D721Med (cell line): ENCODE data around the gene THSD7B.

ENCODE experiments used
- DNase-seq: peaks from one replicate; pipeline ENCODE4 v3.0.0; 2011; ENCODE audit warnings: low spot score; ENCODE audit not compliant: insufficient read length
- FAIRE-seq: peaks from 2 replicates; lab custom pipeline; 2011; peaks lifted over from hg19 to GRCh38; lab: Jason Lieb, UNC
- TF ChIP-seq, protein P1 (sequence below): IDR thresholded peaks from 2 replicates; pipeline ENCODE4 v1.5.1; 2012; ENCODE audit warnings: mild to moderate bottlenecking, control low read depth; ENCODE audit not compliant: insufficient read depth; ENCODE audit errors: missing control alignments

The THSD7B gene

DNA sequence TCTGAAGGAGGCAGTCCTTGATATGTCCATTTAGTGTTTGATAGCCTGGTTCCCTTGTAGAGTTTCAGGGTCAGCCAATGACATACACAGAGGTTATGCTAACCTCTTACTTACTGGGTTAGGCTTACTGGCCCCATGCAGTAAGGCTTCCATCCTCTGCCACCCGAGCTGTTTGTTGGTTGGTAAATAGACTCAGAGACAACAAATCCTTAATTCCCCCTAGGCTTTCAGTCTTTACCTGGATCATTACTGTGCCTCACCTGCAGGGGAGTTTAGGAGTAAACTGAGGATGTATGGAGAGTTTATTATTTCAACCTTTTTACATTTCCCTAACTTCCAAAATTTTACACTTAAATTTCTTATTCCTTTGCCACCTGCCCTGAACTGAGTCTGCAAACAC, 746.2 kb downstream of the THSD7B start:
- DNase-seq (no peak), FAIRE-seq (no peak)
- TF ChIP-seq, protein P1, sequence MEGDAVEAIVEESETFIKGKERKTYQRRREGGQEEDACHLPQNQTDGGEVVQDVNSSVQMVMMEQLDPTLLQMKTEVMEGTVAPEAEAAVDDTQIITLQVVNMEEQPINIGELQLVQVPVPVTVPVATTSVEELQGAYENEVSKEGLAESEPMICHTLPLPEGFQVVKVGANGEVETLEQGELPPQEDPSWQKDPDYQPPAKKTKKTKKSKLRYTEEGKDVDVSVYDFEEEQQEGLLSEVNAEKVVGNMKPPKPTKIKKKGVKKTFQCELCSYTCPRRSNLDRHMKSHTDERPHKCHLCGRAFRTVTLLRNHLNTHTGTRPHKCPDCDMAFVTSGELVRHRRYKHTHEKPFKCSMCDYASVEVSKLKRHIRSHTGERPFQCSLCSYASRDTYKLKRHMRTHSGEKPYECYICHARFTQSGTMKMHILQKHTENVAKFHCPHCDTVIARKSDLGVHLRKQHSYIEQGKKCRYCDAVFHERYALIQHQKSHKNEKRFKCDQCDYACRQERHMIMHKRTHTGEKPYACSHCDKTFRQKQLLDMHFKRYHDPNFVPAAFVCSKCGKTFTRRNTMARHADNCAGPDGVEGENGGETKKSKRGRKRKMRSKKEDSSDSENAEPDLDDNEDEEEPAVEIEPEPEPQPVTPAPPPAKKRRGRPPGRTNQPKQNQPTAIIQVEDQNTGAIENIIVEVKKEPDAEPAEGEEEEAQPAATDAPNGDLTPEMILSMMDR = no peak

DNA sequence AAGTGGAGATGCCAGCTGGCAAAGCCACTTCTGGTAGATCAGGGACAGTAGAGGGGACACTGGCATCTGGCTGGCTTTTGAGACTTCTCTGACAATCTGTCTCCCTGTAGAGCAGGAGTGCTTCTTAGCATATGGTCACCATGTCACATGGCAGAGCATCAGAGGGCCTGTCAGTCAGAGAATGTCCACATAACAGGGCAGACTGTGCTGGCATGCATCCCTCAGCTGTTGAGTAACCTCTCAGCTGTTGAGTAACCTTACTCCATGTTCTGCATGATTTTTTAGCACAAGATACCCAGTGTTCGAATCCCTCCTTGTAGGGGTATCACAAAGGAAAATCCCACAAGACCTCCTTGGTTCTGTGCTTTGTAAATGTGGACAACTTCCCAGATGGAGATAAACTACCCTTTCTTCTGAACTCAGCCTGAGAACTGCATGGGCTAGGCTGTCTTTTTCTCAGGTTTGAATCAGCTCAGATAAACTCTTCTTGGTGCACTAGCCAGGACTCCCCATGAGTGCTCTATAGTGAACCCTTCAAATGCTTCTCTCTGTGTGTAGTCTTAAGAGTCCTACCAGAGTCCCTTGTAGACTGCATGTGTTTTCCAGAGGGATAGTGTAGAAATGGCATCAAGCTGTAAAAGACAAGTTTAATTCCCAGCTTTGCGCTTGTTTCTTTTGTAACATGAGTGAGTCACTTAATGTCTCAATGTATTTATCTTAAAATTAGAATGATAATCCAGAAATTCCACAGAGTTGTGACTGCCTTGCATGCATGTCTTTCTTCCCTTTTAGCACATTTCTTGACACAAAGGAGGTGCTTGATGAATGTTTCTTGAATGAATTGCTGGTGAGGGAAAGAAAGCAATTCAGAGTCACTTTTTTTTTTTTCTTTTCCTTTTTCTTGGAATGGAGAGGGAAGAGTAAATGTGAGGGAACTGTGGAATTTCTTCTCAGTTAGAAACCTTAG, 756.6 kb downstream of the THSD7B start:
- FAIRE-seq = no peak
- TF ChIP-seq, protein P1 = no peak
- no peak for DNase-seq

DNA sequence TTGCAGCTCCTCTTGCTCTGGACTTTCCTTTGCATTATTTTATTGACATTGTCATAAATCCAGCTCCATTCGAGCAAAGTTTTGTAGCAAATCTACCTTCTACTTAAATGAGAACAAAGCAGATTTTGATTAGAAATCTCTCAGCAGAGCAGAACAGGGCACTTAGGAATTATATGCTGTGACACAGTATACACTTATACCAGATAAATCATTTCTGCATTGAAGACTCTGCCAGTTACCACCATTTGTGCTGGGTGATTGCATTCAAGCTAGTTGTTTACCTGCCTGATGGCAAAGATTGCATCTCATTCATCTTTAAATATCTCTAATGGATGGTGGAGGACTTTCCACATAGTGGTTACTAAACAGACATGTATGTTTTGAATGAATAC, 757.3 kb downstream of the THSD7B start:
- DNase-seq (no peak), FAIRE-seq (no peak)
- TF ChIP-seq, protein P1 = no peak

DNA sequence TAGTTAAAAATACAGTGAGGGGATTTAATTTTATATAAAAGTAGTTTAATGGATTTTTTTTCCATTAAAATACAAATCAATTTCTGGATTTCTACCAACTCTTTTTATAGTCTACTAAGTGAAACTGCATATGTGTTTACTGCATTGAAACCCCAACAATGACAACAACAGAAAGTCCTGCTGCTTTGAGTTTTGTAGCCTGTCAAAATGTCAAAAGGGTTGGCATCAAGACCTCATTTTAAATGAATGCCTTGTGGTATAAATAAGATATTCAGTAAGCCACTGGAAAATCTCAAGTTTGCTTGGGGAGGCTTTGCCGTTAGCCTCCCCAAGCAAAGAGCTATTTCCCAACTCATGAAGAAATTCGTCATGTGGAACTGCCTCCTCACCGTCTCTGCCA, 758.6 kb downstream of the THSD7B start:
- TF ChIP-seq, protein P1 = no peak
- DNase-seq (no peak), FAIRE-seq (no peak)

DNA sequence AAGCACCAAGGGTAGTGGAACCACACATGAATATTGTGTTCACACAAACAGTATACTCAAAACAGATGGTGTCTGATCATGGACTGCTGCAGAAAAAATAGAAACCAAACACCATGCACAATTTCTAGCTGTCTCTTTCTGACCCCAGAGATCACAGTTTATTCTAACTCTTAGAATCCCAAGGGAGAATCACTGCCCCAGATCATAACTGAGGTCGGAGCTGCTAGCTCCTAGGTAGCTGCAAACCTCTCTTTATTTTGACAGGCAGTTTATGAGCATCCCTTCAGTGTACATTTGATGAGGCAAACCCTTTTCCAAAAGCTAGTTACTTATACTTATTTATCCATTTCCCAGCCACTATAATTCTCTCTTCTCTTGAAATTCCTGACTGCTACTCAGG, 759.8 kb downstream of the THSD7B start:
- TF ChIP-seq, protein P1 = no peak
- no peak for FAIRE-seq
- DNase-seq = no peak

DNA sequence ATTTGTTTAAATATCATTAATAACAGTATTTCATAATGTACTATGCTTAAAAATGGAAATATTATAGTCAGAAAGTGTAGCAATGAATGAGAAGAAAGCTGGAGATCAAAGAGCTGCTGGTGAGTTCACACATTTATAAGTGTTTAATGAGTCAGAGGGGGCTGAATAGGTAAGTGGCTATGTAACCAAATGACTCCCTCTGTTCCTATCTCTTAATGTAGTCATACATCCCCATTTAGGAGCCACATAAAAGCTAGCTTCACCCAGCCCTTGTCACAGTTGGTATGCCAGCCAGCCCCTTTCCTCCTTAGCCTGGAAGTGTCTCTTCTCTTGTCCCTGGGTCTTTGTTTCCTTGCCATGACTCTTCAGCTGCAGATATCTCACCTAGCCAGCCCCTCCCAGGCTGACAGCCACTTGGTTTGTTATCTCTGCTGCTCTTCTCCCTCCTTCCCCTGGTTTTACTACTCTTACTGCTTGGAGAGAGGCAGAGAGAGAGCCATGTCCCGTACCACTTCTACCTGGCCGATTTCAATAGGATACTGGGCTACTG, 760.4 kb downstream of the THSD7B start:
- FAIRE-seq = no peak
- TF ChIP-seq, protein P1 = no peak
- DNase-seq = no peak

DNA sequence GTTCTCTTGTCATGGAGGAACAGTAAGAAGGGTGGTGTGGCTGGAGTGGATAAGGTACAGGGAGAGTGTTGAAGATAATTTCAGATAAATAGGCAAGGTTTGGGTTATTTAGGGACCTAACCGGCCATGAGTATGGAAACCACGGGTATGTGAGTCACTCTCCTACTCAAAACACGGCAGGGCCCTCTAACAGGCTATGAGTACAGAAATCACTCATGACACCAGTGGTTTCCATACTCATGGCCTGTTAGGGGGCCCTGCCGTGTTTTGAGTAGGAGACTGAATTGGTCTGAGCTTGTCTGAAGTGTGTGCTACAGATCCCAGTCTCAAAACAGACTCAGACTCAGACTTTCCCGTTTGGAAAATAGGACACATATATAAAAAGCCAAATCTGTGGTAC, 770.6 kb downstream of the THSD7B start:
- TF ChIP-seq, protein P1 = no peak
- no peak for FAIRE-seq
- no peak for DNase-seq
